NCI-H1694 (cell line): ENCODE data around the gene MUC5B.
A peak's percentile ranks its signal among the peaks of the same experiment; 100 is the strongest.
"Not testable (repeated sequence)": the region's sequence is repeated elsewhere in the genome, so short reads cannot be mapped to it uniquely, and the experiment has no call there.

Source experiments
- DNase-seq: peaks from one replicate; lab custom pipeline; 2025; lab: John Stamatoyannopoulos, UW

MUC5B gene

DNA sequence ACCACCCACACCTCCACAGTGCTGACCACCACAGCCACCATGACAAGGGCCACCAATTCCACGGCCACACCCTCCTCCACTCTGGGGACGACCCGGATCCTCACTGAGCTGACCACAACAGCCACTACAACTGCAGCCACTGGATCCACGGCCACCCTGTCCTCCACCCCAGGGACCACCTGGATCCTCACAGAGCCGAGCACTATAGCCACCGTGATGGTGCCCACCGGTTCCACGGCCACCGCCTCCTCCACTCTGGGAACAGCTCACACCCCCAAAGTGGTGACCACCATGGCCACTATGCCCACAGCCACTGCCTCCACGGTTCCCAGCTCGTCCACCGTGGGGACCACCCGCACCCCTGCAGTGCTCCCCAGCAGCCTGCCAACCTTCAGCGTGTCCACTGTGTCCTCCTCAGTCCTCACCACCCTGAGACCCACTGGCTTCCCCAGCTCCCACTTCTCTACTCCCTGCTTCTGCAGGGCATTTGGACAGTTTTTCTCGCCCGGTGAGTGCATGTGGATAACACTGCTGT is 28.4 kb downstream of the MUC5B start:
- no peak for DNase-seq

DNA sequence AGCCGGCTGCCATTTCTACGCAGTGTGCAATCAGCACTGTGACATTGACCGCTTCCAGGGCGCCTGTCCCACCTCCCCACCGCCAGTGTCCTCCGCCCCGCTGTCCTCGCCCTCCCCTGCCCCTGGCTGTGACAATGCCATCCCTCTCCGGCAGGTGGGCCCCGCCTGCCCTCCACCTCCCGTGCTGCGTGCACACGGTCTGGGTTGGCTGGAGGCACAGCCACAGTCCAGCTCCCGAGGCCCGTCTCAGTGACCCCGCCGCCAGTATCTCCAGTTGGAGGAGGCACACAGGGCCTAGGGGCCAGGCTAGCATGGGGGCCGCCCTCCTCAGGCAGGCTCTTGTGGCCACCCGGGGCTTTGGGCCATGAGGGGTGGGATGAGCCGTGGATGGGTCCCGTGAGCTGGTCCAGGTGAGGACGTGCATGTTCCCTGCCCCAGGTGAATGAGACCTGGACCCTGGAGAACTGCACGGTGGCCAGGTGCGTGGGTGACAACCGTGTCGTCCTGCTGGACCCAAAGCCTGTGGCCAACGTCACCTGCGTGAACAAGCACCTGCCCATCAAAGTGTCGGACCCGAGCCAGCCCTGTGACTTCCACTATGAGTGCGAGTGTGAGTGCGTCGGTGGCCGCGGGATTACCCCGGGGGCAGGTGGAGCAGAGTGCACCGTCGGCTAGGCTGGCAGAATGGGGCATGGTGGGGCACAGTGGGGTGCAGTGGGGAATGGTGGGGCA is 29.7 kb downstream of the MUC5B start:
- no peak for DNase-seq

GRCh38 chr11:1253103-1253485 is 30.2 kb downstream of the MUC5B start:
- no peak for DNase-seq

DNA sequence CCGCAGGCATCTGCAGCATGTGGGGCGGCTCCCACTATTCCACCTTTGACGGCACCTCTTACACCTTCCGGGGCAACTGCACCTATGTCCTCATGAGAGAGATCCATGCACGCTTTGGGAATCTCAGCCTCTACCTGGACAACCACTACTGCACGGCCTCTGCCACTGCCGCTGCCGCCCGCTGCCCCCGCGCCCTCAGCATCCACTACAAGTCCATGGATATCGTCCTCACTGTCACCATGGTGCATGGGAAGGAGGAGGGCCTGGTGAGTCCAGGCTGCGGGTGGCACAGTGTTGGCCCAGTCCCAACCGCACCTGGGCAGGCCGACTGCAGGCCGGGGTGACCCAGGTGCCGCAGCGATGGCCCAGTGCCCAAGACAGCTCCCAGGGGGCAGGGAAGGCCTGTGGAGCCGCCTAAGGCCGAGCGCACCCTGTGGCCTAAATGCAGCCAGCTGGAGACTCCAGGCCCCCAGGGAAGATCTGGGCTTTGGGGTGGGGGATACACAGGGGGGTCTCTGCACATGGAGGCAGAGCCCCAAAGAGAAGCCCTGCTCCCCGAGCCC is 31.3 kb downstream of the MUC5B start:
- no peak for DNase-seq

DNA sequence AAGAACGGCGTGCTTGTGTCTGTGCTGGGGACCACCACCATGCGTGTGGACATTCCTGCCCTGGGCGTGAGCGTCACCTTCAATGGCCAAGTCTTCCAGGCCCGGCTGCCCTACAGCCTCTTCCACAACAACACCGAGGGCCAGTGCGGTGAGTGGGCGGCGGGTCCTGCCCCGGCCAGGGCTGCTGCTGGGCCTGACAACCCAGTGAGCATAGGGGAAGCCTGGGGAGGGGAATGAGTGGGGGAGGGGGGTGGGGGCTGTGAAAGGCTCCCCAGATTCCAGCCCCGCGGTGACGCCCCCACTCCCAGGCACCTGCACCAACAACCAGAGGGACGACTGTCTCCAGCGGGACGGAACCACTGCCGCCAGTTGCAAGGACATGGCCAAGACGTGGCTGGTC is 31.9 kb downstream of the MUC5B start:
- DNase-seq, result no peak

GRCh38 chr11:1255151-1255550 is 32.3 kb downstream of the MUC5B start:
- no peak for DNase-seq

DNA sequence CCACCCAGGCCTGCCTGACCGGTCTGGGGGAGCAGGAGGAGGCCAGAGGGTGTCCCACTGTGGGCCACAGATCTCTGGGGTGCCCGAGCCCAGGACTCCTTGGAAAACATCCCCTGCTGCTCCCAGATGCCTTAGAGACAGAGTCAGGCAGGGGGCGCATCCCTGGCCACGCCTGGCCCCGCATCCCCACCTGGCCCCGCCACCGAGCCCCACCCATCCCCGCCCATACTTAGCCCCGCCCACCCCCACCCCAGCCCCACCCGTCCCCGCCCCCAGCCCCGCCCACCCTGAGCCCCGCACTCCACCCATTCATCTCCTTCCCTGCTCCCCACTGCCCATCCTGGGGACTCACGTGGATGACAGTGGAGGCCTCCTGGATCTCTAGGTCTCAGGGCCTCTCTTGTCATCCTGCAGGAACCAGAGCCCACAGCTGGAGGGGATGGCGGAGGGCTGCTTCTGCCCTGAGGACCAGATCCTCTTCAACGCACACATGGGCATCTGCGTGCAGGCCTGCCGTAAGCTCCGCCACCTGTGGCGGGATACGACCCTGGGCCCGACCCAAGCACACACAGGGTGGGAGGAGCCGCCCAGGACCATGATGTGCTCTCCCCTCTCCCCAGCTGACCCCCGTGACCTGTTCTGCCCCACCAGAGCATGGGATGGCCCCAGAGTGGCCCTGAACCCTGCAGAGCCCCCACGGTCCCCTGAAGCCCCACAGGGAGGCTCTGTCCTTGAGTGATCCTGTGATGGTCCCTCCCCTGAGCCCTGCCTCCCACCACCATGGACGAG is 33.6 kb downstream of the MUC5B start:
- no peak for DNase-seq

DNA sequence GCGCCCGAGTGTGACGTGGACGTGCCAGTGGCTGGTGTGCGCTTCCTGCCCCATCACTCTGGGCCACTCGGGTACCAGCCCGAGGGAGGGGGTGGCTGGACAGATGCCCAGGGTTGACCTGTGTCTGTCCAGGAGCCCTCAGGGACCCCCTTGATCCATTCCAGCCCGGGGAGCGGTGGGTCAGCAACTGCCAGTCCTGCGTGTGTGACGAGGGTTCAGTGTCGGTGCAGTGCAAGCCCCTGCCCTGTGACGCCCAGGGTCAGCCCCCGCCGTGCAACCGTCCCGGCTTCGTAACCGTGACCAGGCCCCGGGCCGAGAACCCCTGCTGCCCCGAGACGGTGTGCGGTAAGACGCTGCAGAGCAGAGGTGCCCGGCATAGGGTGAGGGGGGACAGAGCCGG is 34.5 kb downstream of the MUC5B start:
- DNase-seq, result no peak

- no peak for DNase-seq
These were observed 35.0 kb downstream of the MUC5B start for GRCh38 chr11:1257916-1258315.

DNA sequence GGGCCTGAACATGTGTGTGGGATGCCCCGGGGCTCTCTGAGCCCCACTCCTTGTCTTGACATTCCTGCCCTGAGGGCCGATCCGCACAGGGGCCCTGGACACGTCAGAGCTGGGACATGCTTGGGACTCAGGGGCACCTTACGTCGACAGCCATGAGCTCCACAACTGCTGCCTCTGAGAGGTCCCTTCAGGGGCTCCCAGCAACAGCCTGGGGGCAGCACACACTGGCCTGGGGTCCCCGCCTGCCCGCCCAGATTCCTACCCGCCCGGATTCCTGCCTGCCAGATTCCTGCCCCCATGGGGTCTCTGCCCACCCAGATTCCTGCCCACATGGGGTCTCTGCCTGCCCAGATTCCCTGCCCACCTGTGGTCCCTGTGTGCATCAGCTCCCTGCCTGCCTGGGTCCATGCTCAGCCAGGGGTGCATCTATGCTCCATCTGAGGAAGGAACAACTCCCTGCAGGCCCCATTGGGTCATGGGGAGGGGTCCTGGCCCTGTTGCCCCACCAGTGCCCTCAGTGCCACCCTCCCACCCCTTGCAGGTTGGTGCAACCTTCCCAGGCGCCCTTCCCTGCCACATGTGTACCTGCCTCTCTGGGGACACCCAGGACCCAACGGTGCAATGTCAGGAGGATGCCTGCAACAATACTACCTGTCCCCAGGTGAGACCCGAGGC is 35.7 kb downstream of the MUC5B start:
- DNase-seq, result no peak

DNA sequence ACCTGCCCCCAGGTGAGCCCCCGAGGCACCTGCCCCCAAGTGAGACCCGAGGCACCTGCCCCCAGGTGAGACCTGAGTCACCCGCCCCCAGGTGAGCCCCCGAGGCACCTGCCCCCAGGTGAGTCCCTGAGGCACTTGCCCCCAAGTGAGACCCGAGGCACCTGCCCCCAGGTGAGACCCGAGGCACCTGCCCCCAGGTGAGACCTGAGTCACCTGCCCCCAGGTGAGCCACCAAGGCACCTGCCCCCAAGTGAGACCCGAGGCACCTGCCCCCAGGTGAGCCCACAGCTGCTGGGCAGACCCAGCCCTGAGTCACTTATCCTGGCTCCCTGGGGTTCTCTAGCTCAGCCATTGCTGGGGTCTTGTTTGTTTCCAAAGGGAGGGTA is 36.2 kb downstream of the MUC5B start:
- no peak for DNase-seq

- no peak for DNase-seq
These were observed 36.7 kb downstream of the MUC5B start for GRCh38 chr11:1259561-1259960.

DNA sequence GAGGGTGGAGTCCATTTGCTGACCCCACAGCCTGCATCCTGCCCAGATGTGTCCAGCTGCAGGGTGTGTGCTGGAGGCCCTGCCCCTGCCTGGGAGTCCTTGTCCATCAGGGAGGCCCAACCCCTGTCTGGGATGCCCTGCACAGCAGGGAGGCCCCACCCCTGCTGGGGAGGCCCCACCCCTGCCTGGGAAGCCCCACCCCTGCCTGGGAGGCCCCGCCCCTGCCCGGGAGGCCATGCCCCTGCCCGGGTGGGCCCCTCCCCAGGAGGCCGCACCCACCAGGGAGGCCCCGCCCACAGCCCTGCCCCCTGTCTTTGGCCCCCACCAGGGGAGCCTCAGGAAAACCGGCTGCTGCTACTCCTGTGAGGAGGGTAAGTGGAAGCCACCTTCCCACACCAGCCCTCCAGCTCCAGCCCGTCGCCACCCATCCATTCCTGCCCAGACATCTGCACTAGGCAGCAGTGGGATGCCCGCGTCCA is 37.2 kb downstream of the MUC5B start:
- no peak for DNase-seq

GRCh38 chr11:1260620-1261019 is 37.8 kb downstream of the MUC5B start:
- no peak for DNase-seq

GRCh38 chr11:1261241-1262071 is 38.6 kb downstream of the MUC5B start:
- no peak for DNase-seq

GRCh38 chr11:1262172-1263006 is 39.5 kb downstream of the MUC5B start:
- DNase-seq, result peak; percentile 46

DNA sequence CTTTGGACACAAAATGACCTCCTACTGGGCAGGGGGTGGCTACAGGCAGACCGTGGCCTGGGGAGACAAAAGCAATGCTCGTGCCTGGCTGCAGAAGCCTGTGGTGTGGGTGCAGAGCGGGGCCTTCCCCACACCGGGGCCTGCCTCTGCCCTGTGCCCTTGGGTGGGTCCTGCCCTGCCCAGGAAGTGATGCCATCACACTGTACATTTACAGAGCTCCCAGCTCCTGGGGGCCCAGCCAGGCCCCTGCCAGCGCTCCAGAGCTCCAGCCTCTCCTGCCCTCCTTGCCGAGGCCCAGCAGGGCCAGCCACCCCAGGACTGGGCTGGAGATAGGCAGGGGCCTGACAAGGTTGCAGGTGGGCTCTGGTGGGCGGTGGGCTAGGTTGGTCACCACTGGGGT is 40.1 kb downstream of the MUC5B start:
- DNase-seq, result no peak

DNA sequence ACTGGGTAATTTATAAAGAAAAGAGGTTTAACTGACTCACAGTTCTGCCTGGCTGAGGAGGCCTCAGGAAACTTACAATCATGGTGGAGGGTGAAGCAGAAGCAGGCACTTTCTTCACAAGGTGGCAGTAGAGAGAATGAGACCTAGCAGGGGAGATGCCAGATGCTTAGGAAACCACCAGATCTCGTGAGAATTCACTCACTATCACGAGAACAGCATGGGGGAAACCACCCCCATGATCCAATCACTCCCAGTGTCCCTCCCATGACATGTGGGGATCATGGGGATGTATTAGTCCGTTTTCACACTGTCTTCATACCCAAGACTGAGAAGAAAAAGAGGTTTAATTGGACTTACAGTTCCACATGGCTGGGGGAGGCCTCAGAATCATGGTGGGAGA is 41.6 kb downstream of the MUC5B start:
- DNase-seq, result peak; percentile 30

- DNase-seq, result not testable (repeated sequence)
These were observed 42.6 kb downstream of the MUC5B start for GRCh38 chr11:1265480-1265879.

DNA sequence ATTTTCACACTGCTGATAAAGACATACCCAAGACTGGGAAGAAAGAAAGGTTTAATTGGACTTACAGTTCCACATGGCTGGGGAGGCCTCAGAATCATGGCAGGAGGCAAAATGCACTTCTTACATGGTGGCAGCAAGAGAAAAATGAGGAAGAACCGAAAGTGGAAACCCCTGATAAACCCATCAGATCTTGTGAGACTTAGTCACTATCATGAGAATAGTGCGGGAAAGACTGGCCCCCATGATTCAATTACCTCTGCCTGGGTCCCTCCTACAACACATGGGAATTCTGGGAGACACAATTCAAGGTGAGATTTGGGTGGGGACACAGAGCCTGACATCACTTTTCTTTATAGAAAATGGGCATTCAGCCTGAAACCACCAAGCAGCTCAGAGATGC is 44.1 kb downstream of the MUC5B start:
- DNase-seq, result not testable (repeated sequence)
